GM19023 (cell line): ENCODE measurements around the gene GRPEL1.
A peak's percentile ranks its signal among the peaks of the same experiment; 100 is the strongest.
"Not testable (repeated sequence)": the region's sequence is repeated elsewhere in the genome, so short reads cannot be mapped to it uniquely, and the experiment has no call there.

Source experiments
- ATAC-seq: cut with Tn5 transposase; IDR thresholded peaks from one replicate; pipeline ENCODE4 v1.9.1; 2021; ENCODE audit warnings: mild to moderate bottlenecking, moderate library complexity; ENCODE audit not compliant: unreplicated experiment

Gene GRPEL1

GRCh38 chr4:7067452-7068278 lies at the start of gene GRPEL1:
TSS of gene GRPEL1 (minus strand) at chr4:7068064. CDS start at chr4:7068032, 32 bp downstream.
- peak; percentile 86 for ATAC-seq

- ATAC-seq = no peak
These were observed 48.8 kb upstream of the GRPEL1 start for GRCh38 chr4:7116705-7117104.

GRCh38 chr4:7115557-7116340 lies 47.9 kb upstream of the GRPEL1 start:
- ATAC-seq = no peak

GRCh38 chr4:7112656-7113055 lies 44.8 kb upstream of the GRPEL1 start:
- ATAC-seq = no peak

- ATAC-seq = no peak
These were observed 43.6 kb upstream of the GRPEL1 start for GRCh38 chr4:7111441-7111840.

- ATAC-seq = no peak
These were observed 42.7 kb upstream of the GRPEL1 start for GRCh38 chr4:7110546-7110945.

GRCh38 chr4:7109169-7109568 lies 41.3 kb upstream of the GRPEL1 start:
- ATAC-seq = no peak

GRCh38 chr4:7108660-7109059 lies 40.8 kb upstream of the GRPEL1 start:
- no peak for ATAC-seq

GRCh38 chr4:7108046-7108625 lies 40.3 kb upstream of the GRPEL1 start:
- no peak for ATAC-seq

- no peak for ATAC-seq
These were observed 39.5 kb upstream of the GRPEL1 start for GRCh38 chr4:7107166-7107905.

GRCh38 chr4:7105276-7105675 lies 37.4 kb upstream of the GRPEL1 start:
- no peak for ATAC-seq

GRCh38 chr4:7104366-7105031 lies 36.6 kb upstream of the GRPEL1 start:
- ATAC-seq = no peak

GRCh38 chr4:7103607-7104365 lies 35.9 kb upstream of the GRPEL1 start:
- no peak for ATAC-seq

- peak; percentile 79 for ATAC-seq
These were observed 35.3 kb upstream of the GRPEL1 start for GRCh38 chr4:7103031-7103606.

GRCh38 chr4:7102516-7102909 lies 34.6 kb upstream of the GRPEL1 start:
- ATAC-seq = not testable (repeated sequence)

- peak; percentile 61 for ATAC-seq
These were observed 34.0 kb upstream of the GRPEL1 start for GRCh38 chr4:7101692-7102515.

GRCh38 chr4:7096236-7096635 lies 28.4 kb upstream of the GRPEL1 start:
- ATAC-seq = no peak

GRCh38 chr4:7095611-7096155 lies 27.8 kb upstream of the GRPEL1 start:
- no peak for ATAC-seq
